ENCODE data around the gene CADPS2.

The CADPS2 gene

GRCh38 chr7:122850528-122850927 is 35.7 kb downstream of the CADPS2 start:
- Histone ChIP-seq H3K36me3 (no peaks in the 10 kb centered on the region), H3K27ac (no peak overlapping the region), H3K27me3 (no peaks in the 10 kb centered on the region), H3K9me3 (no peaks in the 10 kb centered on the region), H3K4me3 (ENCODE audit: low read depth in 1 of 2, low read length in 1 of 2) (no peak overlapping the region), H3K4me1 (ENCODE audit: control insufficient read depth in 1 of 2, insufficient read depth in 1 of 2, low read depth in 1 of 2, low read length in 1 of 2) (no peaks in the 10 kb centered on the region)
- TF ChIP-seq CTCF (IDR thresholded peaks at IDR 0.05): no peak

GRCh38 chr7:122849957-122850328 is 36.3 kb downstream of the CADPS2 start:
- Histone ChIP-seq H3K9me3 (no peaks in the 10 kb centered on the region), H3K4me3 (ENCODE audit: low read depth in 1 of 2, low read length in 1 of 2) (no peak overlapping the region), H3K36me3 (no peaks in the 10 kb centered on the region), H3K27me3 (no peaks in the 10 kb centered on the region), H3K27ac (no peak overlapping the region), H3K4me1 (ENCODE audit: control insufficient read depth in 1 of 2, insufficient read depth in 1 of 2, low read depth in 1 of 2, low read length in 1 of 2) (no peaks in the 10 kb centered on the region)
- TF ChIP-seq CTCF (IDR thresholded peaks at IDR 0.05): no peak

- Histone ChIP-seq H3K36me3 (no peaks in the 10 kb centered on the region), H3K9me3 (no peaks in the 10 kb centered on the region), H3K4me3 (ENCODE audit: low read depth in 1 of 2, low read length in 1 of 2) (no peak overlapping the region), H3K4me1 (ENCODE audit: control insufficient read depth in 1 of 2, insufficient read depth in 1 of 2, low read depth in 1 of 2, low read length in 1 of 2) (no peaks in the 10 kb centered on the region), H3K27ac (no peak overlapping the region), H3K27me3 (no peaks in the 10 kb centered on the region)
- TF ChIP-seq CTCF (IDR thresholded peaks at IDR 0.05): no peak
Measured at GRCh38 chr7:122849322-122849956, 36.8 kb downstream of the CADPS2 start.

GRCh38 chr7:122847871-122848473 is 38.3 kb downstream of the CADPS2 start:
- Histone ChIP-seq H3K27ac (no peak overlapping the region), H3K4me3 (ENCODE audit: low read depth in 1 of 2, low read length in 1 of 2) (no peak overlapping the region), H3K36me3 (no peaks in the 10 kb centered on the region), H3K9me3 (no peaks in the 10 kb centered on the region), H3K4me1 (ENCODE audit: control insufficient read depth in 1 of 2, insufficient read depth in 1 of 2, low read depth in 1 of 2, low read length in 1 of 2) (no peaks in the 10 kb centered on the region), H3K27me3 (no peaks in the 10 kb centered on the region)
- TF ChIP-seq CTCF (IDR thresholded peaks at IDR 0.05): no peak

GRCh38 chr7:122846591-122846990 is 39.7 kb downstream of the CADPS2 start:
- no peaks in the 10 kb centered on the region for H3K36me3 ChIP-seq
- H3K4me3 ChIP-seq (ENCODE audit: low read depth in 1 of 2, low read length in 1 of 2): no peak overlapping the region
- no peak for TF ChIP-seq CTCF (IDR thresholded peaks at IDR 0.05)
- no peaks in the 10 kb centered on the region for H3K4me1 ChIP-seq (ENCODE audit: control insufficient read depth in 1 of 2, insufficient read depth in 1 of 2, low read depth in 1 of 2, low read length in 1 of 2)
- H3K27ac ChIP-seq: no peak overlapping the region
- no peaks in the 10 kb centered on the region for H3K27me3 ChIP-seq
- H3K9me3 ChIP-seq: no peaks in the 10 kb centered on the region
